ENCODE measurements around the gene ANKRD40CL. TPM values are rescaled to one million over a fixed set of nuclear protein-coding genes. Genes with fewer than 3 reads are reported as not detected.

ANKRD40CL gene
- total RNA-seq = 10 to 100 TPM; 32.2 to 96.7 (median 57.6) TPM
- long read RNA-seq, donor 1, transcript ANKRD40CL-203 (4 exons, 686 nt) = major isoform, 10 of 15 reads
- long read RNA-seq, donor 1, partial matches to known transcripts = 1 of 15 reads
- long read RNA-seq, donor 1, other reads (novel, unspliced or antisense) = 4 of 15 reads
- long read RNA-seq, donor 2, transcript ANKRD40CL-203 (4 exons, 686 nt) = major isoform, 23 of 55 reads
- long read RNA-seq, donor 2, partial matches to known transcripts = 4 of 55 reads
- long read RNA-seq, donor 2, other reads (novel, unspliced or antisense) = 27 of 55 reads

- H3K36me3 ChIP-seq (ENCODE audit: low read depth) = no peaks in the 10 kb centered on the region
- no peak for TF ChIP-seq CTCF (IDR thresholded peaks at IDR 0.05)
- ATAC-seq (peak; percentile 57), DNase-seq (peak in 2 of 3 donors; percentile 61 to 75)
- no peaks in the 10 kb centered on the region for H3K9me3 ChIP-seq
- H3K4me3 ChIP-seq = no peak within 1 kb of the TSS
- intact Hi-C loops (cut with DNase I, micrococcal nuclease) = no loop called here
- peaks cover 31% of the 10 kb centered on the region for H3K4me1 ChIP-seq (ENCODE audit: low read depth)
Measured at GRCh38 chr17:50767446-50767845, at the start of gene ANKRD40CL. ANKRD40CL (minus strand) TSS chr17:50767518; CDS start chr17:50766913, 605 bp downstream.

GRCh38 chr17:50816271-50816670 lies 49.0 kb upstream of the ANKRD40CL start:
- Histone ChIP-seq H3K4me3 (no peak overlapping the region), H3K4me1 (ENCODE audit: low read depth) (no peaks in the 10 kb centered on the region), H3K9me3 (no peaks in the 10 kb centered on the region), H3K36me3 (ENCODE audit: low read depth) (no peaks in the 10 kb centered on the region)
- no peak for ATAC-seq
- TF ChIP-seq CTCF (IDR thresholded peaks at IDR 0.05) = no peak
- no peak for DNase-seq
- intact Hi-C loops (cut with DNase I, micrococcal nuclease) = no loop called here

- no peak for ATAC-seq
- Histone ChIP-seq H3K4me3 (no peak overlapping the region), H3K9me3 (no peaks in the 10 kb centered on the region), H3K36me3 (ENCODE audit: low read depth) (no peaks in the 10 kb centered on the region), H3K4me1 (ENCODE audit: low read depth) (no peaks in the 10 kb centered on the region)
- no peak for TF ChIP-seq CTCF (IDR thresholded peaks at IDR 0.05)
- DNase-seq = no peak
- intact Hi-C loops (cut with DNase I, micrococcal nuclease) = no loop called here
Measured at GRCh38 chr17:50815400-50815799, 48.1 kb upstream of the ANKRD40CL start.

GRCh38 chr17:50813583-50813982 lies 46.3 kb upstream of the ANKRD40CL start:
- Histone ChIP-seq H3K9me3 (no peaks in the 10 kb centered on the region), H3K4me3 (no peak overlapping the region), H3K4me1 (ENCODE audit: low read depth) (no peaks in the 10 kb centered on the region), H3K36me3 (ENCODE audit: low read depth) (no peaks in the 10 kb centered on the region)
- no peak for TF ChIP-seq CTCF (IDR thresholded peaks at IDR 0.05)
- intact Hi-C loops (cut with DNase I, micrococcal nuclease) = no loop called here
- DNase-seq = no peak
- no peak for ATAC-seq

GRCh38 chr17:50808888-50809287 lies 41.6 kb upstream of the ANKRD40CL start:
- H3K36me3 ChIP-seq (ENCODE audit: low read depth) = no peaks in the 10 kb centered on the region
- TF ChIP-seq CTCF (IDR thresholded peaks at IDR 0.05) = no peak
- DNase-seq (no peak), ATAC-seq (no peak)
- no peak overlapping the region for H3K4me3 ChIP-seq
- intact Hi-C loops (cut with DNase I, micrococcal nuclease) = no loop called here
- H3K4me1 ChIP-seq (ENCODE audit: low read depth) = no peaks in the 10 kb centered on the region
- no peaks in the 10 kb centered on the region for H3K9me3 ChIP-seq
